H9 (cell line): ENCODE results near the gene RABGAP1L. TPM values are rescaled to one million over a fixed set of nuclear protein-coding genes. Genes with fewer than 3 reads are reported as not detected.

Experiments
- DNase-seq: peaks from one replicate; pipeline ENCODE4 v3.0.0-alpha.2; 2017
- H2AFZ ChIP-seq: one replicate; pipeline ENCODE4 v1.6.1; 2013; ENCODE audit warnings: mild to moderate bottlenecking, low read length, control low read depth, moderate library complexity
- H2AK5ac ChIP-seq: 2 replicates; pipeline ENCODE4 v1.6.1; 2013; ENCODE audit warnings: low read length, control low read depth, mixed read lengths; ENCODE audit not compliant: insufficient read length
- H2BK120ac ChIP-seq: one replicate; pipeline ENCODE4 v1.6.1; 2013; ENCODE audit warnings: low read depth, mild to moderate bottlenecking, low read length, control low read depth, inconsistent platforms; ENCODE audit not compliant: poor library complexity, severe bottlenecking
- H2BK12ac ChIP-seq: 2 replicates; pipeline ENCODE4 v1.6.1; 2013; ENCODE audit warnings: low read length, control low read depth, mixed read lengths, low read depth; ENCODE audit not compliant: insufficient read length
- H2BK15ac ChIP-seq: 2 replicates; pipeline ENCODE4 v1.6.1; 2013; ENCODE audit warnings: low read depth, low read length, control low read depth
- H2BK20ac ChIP-seq: one replicate; pipeline ENCODE4 v1.6.1; 2013; ENCODE audit warnings: low read depth, mild to moderate bottlenecking, low read length, control low read depth, inconsistent platforms; ENCODE audit not compliant: poor library complexity, severe bottlenecking
- H2BK5ac ChIP-seq: 2 replicates; pipeline ENCODE4 v1.6.1; 2013; ENCODE audit warnings: low read length, control low read depth, mixed read lengths; ENCODE audit not compliant: insufficient read length
- H3K14ac ChIP-seq: 2 replicates; pipeline ENCODE4 v1.6.1; 2013; ENCODE audit warnings: low read length, control low read depth; ENCODE audit not compliant: insufficient read depth
- H3K18ac ChIP-seq: 2 replicates; pipeline ENCODE4 v1.6.1; 2013; ENCODE audit warnings: low read depth, mild to moderate bottlenecking, mixed read lengths, low read length, control low read depth; ENCODE audit not compliant: insufficient read length
- H3K23ac ChIP-seq: 2 replicates; pipeline ENCODE4 v1.6.1; 2013; ENCODE audit warnings: low read length, control low read depth, mixed read lengths, low read depth; ENCODE audit not compliant: insufficient read length
- H3K23me2 ChIP-seq: 2 replicates; pipeline ENCODE4 v1.6.1; 2013; ENCODE audit warnings: low read depth, mild to moderate bottlenecking, mixed read lengths, low read length, control low read depth; ENCODE audit not compliant: insufficient read length, poor library complexity, severe bottlenecking
- H3K27ac ChIP-seq: 2 replicates; pipeline ENCODE4 v1.5.1; 2013; ENCODE audit warnings: low read length, control low read depth, mixed read lengths, low read depth; ENCODE audit not compliant: insufficient read length
- H3K27me3 ChIP-seq: 2 replicates; pipeline ENCODE4 v1.6.1; 2013; ENCODE audit warnings: low read length, control low read depth, inconsistent platforms; ENCODE audit not compliant: insufficient read depth
- H3K4ac ChIP-seq: 2 replicates; pipeline ENCODE4 v1.6.1; 2013; ENCODE audit warnings: low read depth, mild to moderate bottlenecking, control low read depth, inconsistent platforms, low read length, moderate library complexity
- H3K4me1 ChIP-seq: 2 replicates; pipeline ENCODE4 v1.6.1; 2013; ENCODE audit warnings: low read length, control low read depth, inconsistent platforms; ENCODE audit not compliant: insufficient read depth
- H3K4me2 ChIP-seq: 2 replicates; pipeline ENCODE4 v1.6.1; 2013; ENCODE audit warnings: low read length, control low read depth, mixed read lengths; ENCODE audit not compliant: insufficient read length, insufficient read depth
- H3K56ac ChIP-seq: 2 replicates; pipeline ENCODE4 v1.6.1; 2013; ENCODE audit warnings: low read depth, mild to moderate bottlenecking, mixed read lengths, low read length, control low read depth; ENCODE audit not compliant: insufficient read length
- H3K79me1 ChIP-seq: 2 replicates; pipeline ENCODE4 v1.6.1; 2013; ENCODE audit warnings: low read depth, mild to moderate bottlenecking, moderate library complexity, low read length, control low read depth, inconsistent platforms; ENCODE audit not compliant: insufficient read depth, poor library complexity, severe bottlenecking
- H3K79me2 ChIP-seq: 2 replicates; pipeline ENCODE4 v1.6.1; 2013; ENCODE audit warnings: low read length, control low read depth, inconsistent platforms; ENCODE audit not compliant: insufficient read depth
- H3K9ac ChIP-seq: 2 replicates; pipeline ENCODE4 v1.6.1; 2013; ENCODE audit warnings: low read length, control low read depth, mixed read lengths; ENCODE audit not compliant: insufficient read length; ENCODE audit errors: extremely low read depth
- H3K9me3 ChIP-seq: one replicate; pipeline ENCODE4 v1.6.1; 2013; ENCODE audit warnings: low read depth, low read length, inconsistent platforms; ENCODE audit not compliant: control insufficient read depth
- H3T11ph ChIP-seq: one replicate; pipeline ENCODE4 v1.6.1; 2013; ENCODE audit warnings: mild to moderate bottlenecking, low read length, control low read depth, inconsistent platforms
- H4K20me1 ChIP-seq: one replicate; pipeline ENCODE4 v1.6.1; 2013; ENCODE audit not compliant: control insufficient read depth, insufficient read length, insufficient read depth
- H4K5ac ChIP-seq: 2 replicates; pipeline ENCODE4 v1.6.1; 2013; ENCODE audit warnings: low read depth, mild to moderate bottlenecking, mixed read lengths, low read length, control low read depth; ENCODE audit not compliant: insufficient read length
- H4K8ac ChIP-seq: replicated peaks from 2 replicates; pipeline ENCODE4 v1.6.1; 2013; ENCODE audit warnings: low read length, control low read depth, mixed read lengths, low read depth; ENCODE audit not compliant: insufficient read length
- H4K91ac ChIP-seq: 2 replicates; pipeline ENCODE4 v1.6.1; 2013; ENCODE audit warnings: low read depth, mild to moderate bottlenecking, moderate library complexity, mixed read lengths, low read length, control low read depth; ENCODE audit not compliant: insufficient read length
- H3K27ac Mint-ChIP-seq, 3 experiments: 2 replicates in 2 of 3; 3 replicates in 1 of 3; pipeline ENCODE4 v1.8.0; 2020 to 2021; ENCODE audit warnings: mixed read lengths in 3 of 3, mild to moderate bottlenecking in 1 of 3, moderate library complexity in 1 of 3
- H3K27me3 Mint-ChIP-seq: 2 replicates; pipeline ENCODE4 v1.8.0; 2021; ENCODE audit warnings: low read depth, mild to moderate bottlenecking, moderate library complexity, mixed read lengths
- H3K36me3 Mint-ChIP-seq, 3 experiments: 2 replicates in 2 of 3; 3 replicates in 1 of 3; pipeline ENCODE4 v1.8.0; 2020 to 2021; ENCODE audit warnings: low read depth in 3 of 3, mixed read lengths in 3 of 3; ENCODE audit not compliant: insufficient read depth in 1 of 3
- H3K4me1 Mint-ChIP-seq, 2 experiments: 2 replicates each; pipeline ENCODE4 v1.8.0; 2020; ENCODE audit warnings: mixed read lengths in 2 of 2
- H3K4me3 Mint-ChIP-seq, 2 experiments: 2 replicates in 1 of 2; 3 replicates in 1 of 2; pipeline ENCODE4 v1.8.0; 2020 to 2021; ENCODE audit warnings: mild to moderate bottlenecking in 2 of 2, mixed read lengths in 2 of 2, moderate library complexity in 1 of 2
- H3K9me3 Mint-ChIP-seq, 2 experiments: 2 replicates in 1 of 2; 3 replicates in 1 of 2; pipeline ENCODE4 v1.8.0; 2020; ENCODE audit warnings: mild to moderate bottlenecking in 2 of 2, mixed read lengths in 2 of 2, moderate library complexity in 1 of 2
- CTCF ChIP-seq: fragments of 200-600 bp; sonication (generic); conservative IDR thresholded peaks from 3 replicates; pipeline ENCODE4 v1.8.0; 2021; ENCODE audit warnings: antibody characterized with exemption, mild to moderate bottlenecking
- WGBS: extraction: QIAGEN DNeasy Blood & Tissue Kit; methylation state at CpG from one replicate; pipeline ENCODE4 v1.1.7; 2013; ENCODE audit warnings: missing lambda C conversion rate, low lambda C conversion rate, mixed read lengths; ENCODE audit not compliant: insufficient read length; ENCODE audit errors: extremely low coverage; 5-methylcytosine and 5-hydroxymethylcytosine counted together
- total RNA-seq: library from RNA; stranded (reverse); gene quantifications from 2 replicates; pipeline ENCODE4 v1.2.1, GENCODE V29; 2021

RABGAP1L gene
- total RNA-seq, 1 experiment from 2014 or later: 147 TPM

- no peaks in the 10 kb centered on the region for H3K9me3 ChIP-seq
- H3K14ac ChIP-seq: no peak overlapping the region
- no peak overlapping the region for H3T11ph ChIP-seq
- H3K23ac ChIP-seq: no peak overlapping the region
- no peaks in the 10 kb centered on the region; the same call in 1 of the 2 replicates for H3K79me2 ChIP-seq
- no peak overlapping the region for H3K56ac ChIP-seq
- no peak overlapping the region for H3K4ac ChIP-seq
- no peak overlapping the region for H4K8ac ChIP-seq
- H3K27me3 ChIP-seq: no peaks in the 10 kb centered on the region
- H3K27ac ChIP-seq: no peak overlapping the region
- Mint-ChIP-seq H3K4me3 (no peak overlapping the region), H3K4me1 (peaks cover 15 to 17% of the 10 kb centered on the region in 2 experiments), H3K9me3 (peaks cover 18 to 30% of the 10 kb centered on the region in 2 experiments), H3K27me3 (no peaks in the 10 kb centered on the region), H3K27ac (no peak overlapping the region; a peak in 1 of 7 replicates), H3K36me3 (peaks cover 3 to 25% (median 9%) of the 10 kb centered on the region in 3 experiments)
- no peak for TF ChIP-seq CTCF
- no peak overlapping the region for H3K9ac ChIP-seq
- 0 out of 2 replicates have a peak, but pooled peaks cover 2% of the 10 kb centered on the region for H3K4me1 ChIP-seq
- no peak overlapping the region for H4K5ac ChIP-seq
- no peak overlapping the region for H2BK5ac ChIP-seq
- H2BK120ac ChIP-seq: no peak overlapping the region
- H2BK20ac ChIP-seq: no peak overlapping the region
- H2BK12ac ChIP-seq: no peak overlapping the region
- H4K20me1 ChIP-seq: no peaks in the 10 kb centered on the region
- H3K79me1 ChIP-seq: no peaks in the 10 kb centered on the region
- no peaks in the 10 kb centered on the region for H3K23me2 ChIP-seq
- DNase-seq: no peak
- H4K91ac ChIP-seq: no peak overlapping the region
- no peak overlapping the region for H3K18ac ChIP-seq
- H2AK5ac ChIP-seq: no peak overlapping the region
- H3K4me2 ChIP-seq: no peak overlapping the region
- H2BK15ac ChIP-seq: no peak overlapping the region
- H2AFZ ChIP-seq: no peak overlapping the region
- WGBS: no CpG with 5 or more reads among the region's 5 CpGs
Measured at GRCh38 chr1:174206148-174206836, 47.0 kb downstream of the RABGAP1L start.
